Measurements from ENCODE around the gene NR3C1.

GRCh38 chr5:143284002-143284401 lies 119.5 kb downstream of the NR3C1 start:
- TF ChIP-seq CTCF (IDR thresholded peaks at IDR 0.05; ENCODE audit: low read length) = no peak
- TF ChIP-seq EZH2phosphoT487 (IDR thresholded peaks at IDR 0.05; ENCODE audit: low read length) = no peak
- no peak for TF ChIP-seq EZH2 (optimal IDR thresholded peaks at IDR 0.05; ENCODE audit: low read depth, low read length)
